Measurements from ENCODE around the gene DCDC1.

Gene DCDC1

DNA sequence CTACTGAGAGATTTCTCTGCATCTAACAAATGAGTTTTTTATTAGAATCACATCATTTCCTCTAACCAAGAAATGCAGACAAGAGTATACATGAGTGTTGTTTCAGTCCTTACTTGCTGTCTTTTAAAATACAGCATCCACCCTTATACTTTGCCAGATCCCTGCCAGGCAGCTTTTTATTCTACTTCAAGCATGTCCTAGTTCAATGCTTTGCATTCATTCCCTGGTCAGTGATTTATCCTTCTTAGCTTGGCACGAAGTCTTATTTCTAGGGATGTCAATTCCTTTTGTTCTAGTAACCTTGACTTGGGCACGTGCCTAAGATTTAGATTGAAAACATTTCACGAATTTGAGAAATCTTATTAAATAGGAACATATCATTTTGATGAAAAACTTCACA, 476.2 kb downstream of the DCDC1 start:
- no peak for DNase-seq

DNA sequence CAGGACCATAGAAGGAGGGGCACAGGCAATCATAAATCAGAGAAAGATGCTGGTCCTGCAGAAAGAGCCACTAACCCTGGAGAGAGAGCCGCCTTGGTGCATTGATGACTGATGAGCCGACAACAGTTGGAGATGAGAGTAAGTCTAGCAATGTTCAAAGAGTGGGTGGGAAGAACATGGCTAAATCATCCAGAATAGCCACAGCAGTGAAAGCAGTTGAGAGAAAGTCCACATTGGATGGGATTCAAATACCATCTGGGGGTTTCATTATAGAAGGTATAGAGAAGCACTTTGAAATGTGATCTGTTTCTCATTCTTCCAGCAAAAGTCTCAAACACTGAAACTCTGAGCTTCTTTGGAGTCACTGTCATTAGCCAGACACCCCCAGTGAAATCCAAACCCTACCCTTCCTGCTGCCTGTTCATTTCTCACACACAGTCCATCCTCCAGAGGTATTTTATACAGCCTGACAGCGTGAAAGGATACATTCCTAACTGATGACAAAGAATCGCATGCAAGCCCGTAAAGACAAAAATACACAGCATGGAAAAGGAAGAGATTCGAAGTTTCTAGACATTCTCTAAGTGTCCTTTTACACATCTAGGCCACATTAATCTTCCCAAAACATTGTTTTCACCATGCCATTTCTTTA, 480.3 kb downstream of the DCDC1 start:
- no peak for DNase-seq

DNA sequence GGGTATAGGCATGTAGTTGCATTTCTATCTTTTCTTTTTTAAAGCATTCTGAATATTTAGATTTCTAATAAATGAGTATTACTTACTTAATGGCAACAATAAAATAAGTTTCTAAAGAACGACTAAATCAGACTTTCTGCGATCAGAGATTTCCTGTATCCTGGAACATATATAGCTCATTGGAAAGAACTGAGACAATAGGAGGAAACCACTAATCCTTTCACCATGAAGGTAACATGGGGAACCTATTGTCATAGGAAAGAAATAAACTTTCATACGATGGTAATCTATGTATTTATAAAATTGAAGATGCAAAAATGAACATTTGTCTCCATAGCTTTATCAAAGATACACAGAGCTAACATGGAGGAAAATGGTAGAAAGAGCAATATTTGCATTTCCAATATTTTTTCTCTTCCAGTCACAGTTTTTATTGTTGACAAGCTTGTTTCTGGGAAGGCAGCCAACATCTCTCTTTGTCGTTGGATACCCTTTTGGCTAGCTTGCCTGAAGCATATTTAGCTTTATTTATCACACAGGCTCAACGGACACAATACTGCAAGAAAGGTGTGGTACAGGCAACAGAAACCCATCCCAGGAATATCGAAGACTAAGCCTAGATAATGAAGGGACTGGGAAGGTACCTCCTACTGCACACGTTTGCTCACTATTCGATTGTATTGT, 490.1 kb downstream of the DCDC1 start:
- no peak for DNase-seq

DNA sequence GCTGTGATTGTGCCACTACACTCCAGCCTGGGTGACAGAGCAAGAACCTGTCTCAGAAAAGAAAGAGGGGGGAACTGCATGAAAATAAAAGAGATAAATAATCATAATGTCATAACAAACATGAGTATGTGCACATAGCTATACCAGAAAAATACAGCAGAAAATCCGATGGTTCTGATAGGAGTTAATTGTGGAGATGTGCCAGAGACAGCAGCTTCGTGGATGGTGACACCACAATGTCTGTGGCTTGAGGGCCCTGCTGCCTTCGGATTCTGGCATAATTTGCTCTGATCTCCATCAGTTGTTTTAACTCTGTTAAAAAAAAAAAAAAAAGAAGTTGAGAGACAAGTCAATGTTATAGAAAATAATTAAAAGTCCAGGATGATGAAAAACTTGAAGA, 491.1 kb downstream of the DCDC1 start:
- no peak for DNase-seq

DNA sequence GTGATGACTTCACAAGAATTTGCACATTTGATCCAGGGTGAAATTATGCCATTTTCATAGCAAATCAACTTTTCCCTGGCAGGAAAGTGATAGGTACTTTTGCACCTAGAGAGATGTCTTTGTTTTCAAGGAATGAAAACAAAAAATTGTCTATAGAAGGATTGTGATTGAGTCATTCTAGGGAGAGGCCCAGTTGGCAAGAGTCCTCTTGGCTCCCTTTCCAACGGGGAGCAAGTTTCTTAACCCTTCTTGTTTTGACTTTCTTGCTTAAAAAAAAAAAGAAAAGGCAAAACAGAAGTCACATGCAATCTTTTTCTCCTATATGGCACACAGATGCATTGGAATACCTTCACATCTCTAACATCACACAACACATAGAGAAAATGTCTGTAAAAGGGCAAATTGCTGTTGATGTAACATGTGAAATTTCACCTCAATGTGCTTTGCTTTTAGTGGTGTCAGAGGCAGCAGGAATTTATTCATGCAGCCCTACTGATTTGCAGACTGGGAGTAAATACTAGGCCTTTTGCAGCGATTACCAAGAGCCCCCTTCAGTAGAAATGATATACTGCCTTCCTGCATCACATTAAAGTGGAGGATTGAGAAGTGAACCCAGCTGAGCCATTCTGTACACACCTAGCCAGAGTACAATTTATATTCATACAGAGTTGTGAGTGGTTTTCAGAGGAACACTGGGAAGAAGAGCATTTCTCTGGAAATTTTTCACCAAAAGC, 492.7 kb downstream of the DCDC1 start:
- no peak for DNase-seq

DNA sequence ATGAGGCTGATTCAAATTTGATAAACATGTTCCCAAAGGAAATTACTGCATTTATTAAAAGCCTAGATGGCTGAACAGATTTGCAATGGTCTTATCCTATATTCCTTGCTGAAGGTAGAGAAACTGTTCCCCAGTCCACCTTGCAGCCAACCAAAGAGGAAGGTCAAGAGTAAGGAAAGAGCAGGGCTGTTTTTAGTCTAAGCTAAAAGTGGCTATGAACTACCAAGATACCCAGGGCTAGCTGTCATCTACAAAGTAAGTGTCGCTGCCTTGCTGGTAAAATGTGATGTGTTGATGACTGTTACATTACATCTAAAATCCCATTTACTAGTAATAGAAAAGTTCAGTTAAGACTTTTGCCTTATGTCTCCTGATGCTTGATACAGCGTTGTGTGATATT, 493.3 kb downstream of the DCDC1 start:
- DNase-seq, result no peak

- no peak for DNase-seq
Measured at GRCh38 chr11:30875806-30876205, 493.7 kb downstream of the DCDC1 start.

- no peak for DNase-seq
Measured at GRCh38 chr11:30873924-30874610, 495.5 kb downstream of the DCDC1 start.

- no peak for DNase-seq
Measured at GRCh38 chr11:30868626-30869081, 500.9 kb downstream of the DCDC1 start.

DNA sequence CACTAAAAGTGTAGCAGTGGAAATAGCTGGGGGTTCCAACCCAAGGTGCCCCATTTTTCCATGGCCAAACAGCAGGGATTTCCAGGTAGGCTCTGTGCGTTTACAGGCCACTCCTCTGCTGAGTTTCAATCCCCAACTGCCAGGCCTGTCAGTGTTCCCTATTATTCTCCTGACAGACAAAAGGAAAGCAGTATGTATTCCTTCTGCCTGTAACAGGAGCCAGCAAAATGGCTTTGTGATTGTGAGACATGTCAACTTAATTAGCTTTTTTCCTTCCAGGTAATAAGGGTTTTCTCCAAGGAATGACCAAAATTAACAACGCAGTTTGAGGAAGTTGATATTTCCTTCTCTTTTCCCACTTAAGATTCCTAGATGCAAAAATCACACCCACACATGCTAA, 506.3 kb downstream of the DCDC1 start:
- no peak for DNase-seq

DNA sequence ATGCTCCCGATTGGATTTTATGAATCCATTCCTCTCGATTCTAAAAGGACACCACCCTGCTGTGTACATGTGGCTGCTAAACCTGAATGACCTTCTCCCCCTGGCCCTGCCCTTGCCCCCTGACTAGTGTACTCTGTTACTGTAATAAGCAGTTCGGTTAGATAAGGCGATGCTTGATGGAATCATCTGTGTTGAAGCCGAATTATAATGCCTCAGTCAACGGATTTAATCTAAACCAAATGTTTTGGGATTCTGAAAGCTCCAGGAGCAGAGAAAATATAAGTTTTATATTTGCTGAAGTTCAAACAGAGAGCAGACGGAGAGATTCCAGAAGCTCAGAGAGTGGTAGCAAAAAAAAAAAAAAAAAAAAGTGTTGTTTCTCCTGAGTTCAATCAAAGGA, 508.0 kb downstream of the DCDC1 start:
- DNase-seq, result no peak

- DNase-seq, result no peak
Measured at GRCh38 chr11:30861064-30861463, 508.5 kb downstream of the DCDC1 start.

- no peak for DNase-seq
Measured at GRCh38 chr11:30860146-30860545, 509.4 kb downstream of the DCDC1 start.

GRCh38 chr11:30859669-30860068, 509.9 kb downstream of the DCDC1 start:
- no peak for DNase-seq

DNA sequence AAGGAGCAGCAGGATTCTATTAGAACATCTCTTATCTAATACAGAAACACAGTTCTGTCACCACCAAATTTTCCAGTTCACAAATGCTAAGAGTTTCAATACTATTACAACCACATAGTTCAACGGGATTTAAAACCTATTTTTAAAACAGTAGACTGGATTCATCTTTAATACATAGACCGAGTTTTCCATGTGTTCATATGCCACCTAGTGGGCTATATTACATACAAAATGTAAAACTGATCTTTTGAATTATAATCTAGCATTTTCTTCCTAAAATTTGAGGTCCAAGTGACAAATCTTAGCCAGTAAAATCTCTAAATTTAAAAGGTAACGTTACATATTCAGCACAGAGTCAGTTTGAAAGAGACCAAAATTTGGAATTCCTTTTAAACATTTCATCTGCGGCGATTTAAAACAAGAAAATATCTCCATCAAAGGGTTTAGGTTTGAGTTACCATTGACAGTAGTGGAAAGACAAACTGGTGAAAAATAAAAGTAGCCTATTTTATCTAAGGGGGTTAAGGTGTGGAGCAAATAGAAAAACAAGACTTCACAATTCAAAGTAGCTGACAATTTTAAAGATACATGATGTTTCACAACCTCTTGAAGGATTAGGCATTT, 514.0 kb downstream of the DCDC1 start:
- peak; percentile 43 to 54 for DNase-seq

- no peak for DNase-seq
Measured at GRCh38 chr11:30853439-30853838, 516.1 kb downstream of the DCDC1 start.

DNA sequence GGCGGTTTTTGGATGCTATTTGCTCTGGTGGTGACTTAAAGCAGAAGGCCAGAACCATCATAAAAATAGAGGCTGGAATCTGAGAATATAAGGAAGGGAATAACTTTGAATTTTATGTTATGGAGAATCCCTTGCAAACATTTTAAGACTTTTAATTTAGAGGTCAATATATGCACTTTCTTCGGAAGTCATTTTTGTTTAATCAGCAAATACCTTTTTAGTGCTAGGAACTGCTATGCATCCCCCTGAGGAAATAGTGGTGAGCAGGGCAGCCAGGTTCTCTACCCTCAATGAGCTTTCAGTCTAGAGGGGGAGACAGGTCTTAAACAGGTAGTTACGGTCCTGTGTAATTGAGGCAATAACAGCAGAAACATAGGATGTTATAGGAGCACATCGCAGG, 516.9 kb downstream of the DCDC1 start:
- no peak for DNase-seq

DNA sequence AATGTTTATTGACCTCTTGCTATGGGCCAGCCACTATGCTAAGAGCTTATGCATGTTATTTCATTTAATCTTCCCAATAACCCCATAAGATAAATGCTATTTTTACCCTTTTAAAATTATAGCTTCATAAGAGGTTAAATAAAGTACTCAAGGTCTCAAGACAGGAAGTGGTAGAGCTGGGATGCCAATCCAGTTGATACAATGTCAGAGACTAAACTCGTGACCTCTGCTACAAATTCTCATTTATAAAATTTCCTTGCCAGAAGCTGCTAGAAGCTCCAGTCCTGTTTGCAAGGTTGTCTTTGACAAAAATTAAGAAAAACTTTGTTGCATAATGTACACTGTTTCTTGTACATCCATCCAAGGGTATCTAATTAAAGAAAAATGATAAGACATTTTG, 517.4 kb downstream of the DCDC1 start:
- no peak for DNase-seq

DNA sequence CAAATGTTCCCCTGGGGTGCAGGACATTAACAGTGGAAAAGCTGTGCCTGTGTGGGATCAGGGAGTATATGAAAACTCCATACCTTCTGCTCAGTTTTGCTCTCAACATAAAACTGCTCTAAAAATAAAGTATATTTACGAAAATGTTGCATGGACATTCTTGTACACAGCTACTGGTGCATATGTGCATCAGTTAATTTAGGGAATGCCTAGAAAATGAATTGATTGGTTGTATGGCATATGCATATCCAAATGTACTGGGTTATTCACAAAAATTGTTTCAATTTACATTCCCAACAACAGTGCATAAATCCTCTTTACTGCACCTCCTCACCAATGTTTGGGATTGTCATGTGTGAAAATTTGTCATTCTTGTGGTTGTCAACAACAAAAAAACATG, 532.3 kb downstream of the DCDC1 start:
- DNase-seq, result no peak

GRCh38 chr11:30832831-30833230, 536.7 kb downstream of the DCDC1 start:
- DNase-seq, result no peak

- DNase-seq, result no peak
Measured at GRCh38 chr11:30830681-30831080, 538.9 kb downstream of the DCDC1 start.

- no peak for DNase-seq
Measured at GRCh38 chr11:30826911-30827310, 542.6 kb downstream of the DCDC1 start.

- no peak for DNase-seq
Measured at GRCh38 chr11:30825723-30826122, 543.8 kb downstream of the DCDC1 start.
